SK-N-MC (cell line): ENCODE data around the gene MON2.

Experiments used
- EZH2 ChIP-seq: fragments of 200-600 bp; sonication (generic); IDR thresholded peaks from one replicate; pipeline ENCODE4 v1.6.1; 2017; ENCODE audit warnings: antibody characterized with exemption
- POLR2AphosphoS5 ChIP-seq: IDR thresholded peaks from 2 replicates; pipeline ENCODE4 v1.6.1; 2012; ENCODE audit warnings: mild to moderate bottlenecking, low read depth, low read length, borderline replicate concordance

DNA sequence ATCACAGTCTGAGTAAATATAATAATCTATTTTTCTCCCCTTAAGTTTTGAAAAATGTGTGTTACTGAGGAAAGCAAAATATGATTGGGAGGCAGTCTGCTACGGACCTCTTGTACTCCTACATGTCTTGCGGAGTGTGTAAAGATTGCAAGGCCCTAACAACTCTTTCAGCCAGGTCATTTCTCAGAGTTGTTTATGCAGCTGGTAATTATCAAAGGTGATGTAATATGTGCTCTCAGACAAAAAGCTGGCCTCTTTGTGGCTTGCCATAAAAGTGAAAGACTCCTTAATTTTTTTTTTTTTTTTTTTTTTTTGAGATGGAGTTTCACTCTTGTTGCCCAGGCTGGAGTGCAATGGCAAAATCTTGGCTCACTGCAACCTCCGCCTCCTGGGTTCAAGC, 40.5 kb upstream of the MON2 start:
- TF ChIP-seq EZH2, result no peak
- TF ChIP-seq POLR2AphosphoS5, result no peak
